ENCODE measurements around the gene SMARCA4.
A peak's percentile ranks its signal among the peaks of the same experiment; 100 is the strongest.

The SMARCA4 gene

DNA sequence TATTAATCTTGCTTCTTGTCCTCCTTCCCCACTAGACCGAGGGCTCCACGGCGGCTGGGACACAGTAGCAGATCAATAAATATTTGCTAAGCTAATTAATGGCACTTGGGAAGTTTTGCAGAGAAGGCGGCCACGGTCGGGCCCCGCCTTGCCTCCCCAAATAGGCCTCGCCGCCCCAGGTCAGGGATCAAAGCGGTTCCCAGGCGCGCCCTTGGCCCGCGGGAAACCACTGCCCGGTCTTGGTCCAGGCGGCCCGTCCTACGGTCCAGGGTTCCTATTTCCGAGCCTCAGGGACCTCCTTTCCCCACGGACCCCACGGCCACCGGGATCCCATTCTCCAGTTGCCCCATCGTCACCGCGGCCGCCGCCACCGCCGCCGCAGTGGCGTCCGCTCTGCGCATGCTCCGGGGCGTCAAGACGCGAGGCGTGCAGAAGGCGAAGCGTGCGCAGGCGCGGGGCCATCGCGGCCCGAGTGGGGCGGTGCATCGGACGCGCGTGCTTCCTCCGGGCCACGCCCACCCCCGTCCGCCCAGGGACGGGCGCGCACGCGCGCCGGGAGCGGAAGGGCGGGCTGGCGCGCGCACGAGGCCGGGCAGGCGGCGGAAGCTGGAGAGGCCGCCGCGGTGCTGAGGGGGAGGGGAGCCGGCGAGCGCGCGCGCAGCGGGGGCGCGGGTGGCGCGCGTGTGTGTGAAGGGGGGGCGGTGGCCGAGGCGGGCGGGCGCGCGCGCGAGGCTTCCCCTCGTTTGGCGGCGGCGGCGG lies at the start of gene SMARCA4:
Gene SMARCA4, plus strand, starts transcription at position 717 of the 759 bp plus-strand sequence. CDS start 23,122 bp downstream, outside the sequence.
- DNase-seq = peak; percentile 97

DNA sequence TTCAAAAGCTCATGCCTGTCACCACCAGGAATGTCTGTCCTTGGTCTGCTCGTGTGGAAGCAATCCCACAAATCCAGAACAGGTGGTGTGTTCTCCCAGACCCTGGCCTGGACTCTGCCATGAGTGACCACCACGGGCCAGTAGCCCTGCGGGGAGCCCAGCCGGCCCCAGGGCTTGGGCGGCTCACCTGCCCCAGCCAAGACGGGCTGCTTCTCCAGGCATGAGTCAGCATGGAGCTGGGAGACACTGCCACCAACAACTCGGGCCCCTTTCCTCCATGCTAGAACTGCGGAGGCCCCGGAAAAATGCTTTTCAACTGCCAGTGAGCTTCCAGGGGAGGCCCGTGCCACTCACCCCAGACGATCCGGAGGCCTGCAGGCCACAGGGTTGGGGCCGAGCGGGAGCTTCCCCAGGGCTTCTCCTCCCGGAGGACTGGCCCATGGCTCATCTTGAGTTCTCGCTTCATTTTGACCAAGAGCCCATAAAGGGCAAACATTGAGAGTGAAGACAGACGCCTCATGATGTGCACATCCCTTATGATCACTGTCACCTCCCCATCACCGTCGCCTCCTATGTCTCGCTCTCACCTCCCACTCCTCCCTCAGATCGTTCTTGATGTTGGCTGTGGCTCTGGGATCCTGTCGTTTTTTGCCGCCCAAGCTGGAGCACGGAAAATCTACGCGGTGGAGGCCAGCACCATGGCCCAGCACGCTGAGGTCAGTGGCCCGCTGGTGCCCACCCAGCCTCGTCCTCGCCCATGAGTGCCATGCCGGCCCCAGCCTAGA lies 49.1 kb upstream of the SMARCA4 start:
- DNase-seq = no peak

DNA sequence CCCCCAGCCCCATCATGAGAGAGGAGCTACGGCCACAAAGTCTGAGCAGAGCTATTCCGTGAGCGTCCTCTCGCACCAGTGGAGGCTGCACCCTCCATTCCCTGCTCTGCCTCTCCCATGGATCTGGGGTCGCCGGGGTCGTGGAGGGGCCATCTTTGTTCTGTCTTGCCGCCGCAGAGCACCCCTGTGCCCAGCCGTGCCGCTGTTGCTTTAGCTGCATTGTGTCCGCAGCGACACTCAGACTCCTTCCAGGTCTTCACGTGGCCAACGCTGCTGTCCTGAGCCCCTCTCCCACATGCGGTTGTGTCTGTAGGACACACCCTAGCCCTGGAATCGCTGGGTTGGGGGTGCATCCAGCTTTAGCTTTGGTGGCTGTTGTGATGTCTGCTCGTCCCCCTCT lies 48.2 kb upstream of the SMARCA4 start:
- no peak for DNase-seq

DNA sequence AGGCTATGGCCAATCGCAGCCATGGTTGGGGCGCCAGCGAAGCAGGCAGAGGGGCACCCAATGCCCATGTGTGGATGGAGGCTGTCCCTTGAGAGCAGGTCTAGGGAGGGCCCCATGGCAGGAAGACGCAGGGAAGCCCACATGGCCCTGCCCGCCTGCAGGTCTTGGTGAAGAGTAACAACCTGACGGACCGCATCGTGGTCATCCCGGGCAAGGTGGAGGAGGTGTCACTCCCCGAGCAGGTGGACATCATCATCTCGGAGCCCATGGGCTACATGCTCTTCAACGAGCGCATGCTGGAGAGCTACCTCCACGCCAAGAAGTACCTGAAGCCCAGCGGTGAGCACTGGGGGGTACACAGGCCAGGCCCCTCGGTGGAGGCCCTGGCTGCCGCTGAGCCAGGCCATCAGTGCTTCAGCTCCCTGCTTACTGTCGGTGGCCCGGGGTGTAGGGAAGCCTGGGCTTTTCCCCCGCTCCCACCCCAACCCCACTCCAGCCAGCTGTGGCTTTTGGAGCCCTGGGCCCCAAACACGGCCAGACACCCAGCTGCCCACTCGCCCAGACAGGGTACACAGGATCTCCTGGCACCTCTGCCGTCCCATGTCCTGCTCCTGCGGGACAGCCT lies 47.0 kb upstream of the SMARCA4 start:
- DNase-seq = no peak

DNA sequence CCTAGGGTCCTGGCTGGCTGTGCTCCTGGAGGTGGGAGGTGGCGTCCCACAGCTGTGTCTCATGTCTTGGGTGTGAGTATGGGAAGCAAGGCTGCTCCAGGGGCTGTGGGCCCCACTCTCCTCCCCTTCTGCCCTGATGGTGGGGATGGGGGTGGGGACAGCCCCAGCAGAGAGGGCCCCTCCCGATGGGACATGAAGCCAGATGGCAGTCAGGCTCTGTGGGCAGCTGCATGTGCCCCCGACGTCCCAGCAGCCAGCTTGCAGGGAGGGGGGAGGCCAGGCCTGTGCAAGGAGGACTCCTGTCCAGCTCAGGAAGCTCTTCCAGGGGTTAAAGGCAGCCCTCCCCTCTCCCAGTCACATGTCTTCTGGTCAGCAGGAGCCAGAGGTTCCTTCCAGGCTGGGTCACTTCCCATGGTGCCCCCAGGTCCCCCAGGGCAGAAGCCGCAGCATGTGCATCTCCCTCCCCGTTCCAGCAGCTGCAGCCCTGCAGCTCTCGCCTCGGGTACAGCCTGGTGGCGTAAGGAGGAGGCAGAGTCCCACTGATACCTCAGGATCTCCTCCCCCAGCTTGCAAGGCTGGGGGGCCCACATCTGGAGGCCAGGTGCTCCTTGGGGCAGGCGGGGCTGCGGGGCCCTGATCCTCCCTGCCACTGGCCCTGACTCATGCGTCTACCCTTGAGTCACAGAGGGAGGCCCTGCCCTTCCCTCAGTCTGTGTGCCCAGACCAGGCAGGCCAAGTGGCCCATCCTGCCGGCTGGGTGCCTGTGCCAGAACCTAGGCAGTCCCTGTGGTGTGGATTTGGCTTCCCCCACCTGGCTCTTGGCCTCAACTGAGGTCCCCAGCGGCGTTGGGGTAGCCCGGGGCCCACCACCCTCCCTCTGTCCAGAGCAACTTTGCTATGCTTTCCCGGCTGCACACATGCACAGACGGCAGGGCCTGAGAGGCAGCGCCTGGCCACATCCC lies 45.4 kb upstream of the SMARCA4 start:
- DNase-seq = no peak

GRCh38 chr19:10916602-10917001 lies 44.2 kb upstream of the SMARCA4 start:
- no peak for DNase-seq

DNA sequence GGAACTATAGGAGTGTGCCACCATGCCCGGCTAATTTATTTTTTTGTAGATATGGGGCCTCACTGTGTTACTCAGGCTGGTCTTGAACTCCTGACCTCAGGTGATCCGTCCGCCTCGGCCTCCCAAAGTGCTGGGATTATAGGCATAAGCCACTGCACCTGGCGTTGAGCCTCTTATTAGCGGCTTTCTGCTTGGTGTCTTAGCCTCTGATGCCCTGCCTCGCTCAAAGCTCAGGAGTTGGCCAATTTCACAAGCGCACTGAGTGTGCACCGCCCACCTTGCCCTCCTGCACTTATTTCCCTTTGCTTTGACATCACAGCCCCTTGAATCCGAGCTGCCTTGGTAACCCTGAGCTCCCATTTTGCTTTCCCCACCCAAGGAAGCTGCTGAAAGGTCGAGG lies 42.5 kb upstream of the SMARCA4 start:
- DNase-seq = no peak

GRCh38 chr19:10919352-10920287 lies 41.2 kb upstream of the SMARCA4 start:
- DNase-seq = no peak

GRCh38 chr19:10920288-10920655 lies 40.6 kb upstream of the SMARCA4 start:
- no peak for DNase-seq

- no peak for DNase-seq
These were observed 40.0 kb upstream of the SMARCA4 start for GRCh38 chr19:10920781-10921180.

- DNase-seq = no peak
These were observed 39.5 kb upstream of the SMARCA4 start for GRCh38 chr19:10921199-10921909.

GRCh38 chr19:10921910-10922637 lies 38.8 kb upstream of the SMARCA4 start:
- no peak for DNase-seq

DNA sequence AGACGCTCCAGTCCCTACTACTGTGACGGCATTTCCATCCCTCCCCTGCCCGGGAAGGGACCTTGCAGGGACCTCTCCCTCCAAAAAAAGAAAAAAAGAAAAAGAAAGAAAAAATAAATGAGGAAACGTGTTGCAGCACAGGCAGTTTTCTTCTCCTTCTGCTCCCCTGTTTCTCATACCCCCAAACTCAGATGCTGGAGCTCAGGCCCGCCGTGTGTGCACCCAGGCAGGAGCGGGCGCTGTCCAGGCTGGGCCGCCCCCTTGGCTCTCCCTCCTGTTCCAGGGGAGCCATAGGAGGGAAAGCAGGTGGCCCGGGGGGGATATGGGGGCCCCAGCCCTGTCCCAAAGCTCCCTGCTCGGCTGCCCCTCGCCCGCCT lies 38.2 kb upstream of the SMARCA4 start:
- no peak for DNase-seq

- DNase-seq = no peak
These were observed 37.3 kb upstream of the SMARCA4 start for GRCh38 chr19:10923260-10924112.

DNA sequence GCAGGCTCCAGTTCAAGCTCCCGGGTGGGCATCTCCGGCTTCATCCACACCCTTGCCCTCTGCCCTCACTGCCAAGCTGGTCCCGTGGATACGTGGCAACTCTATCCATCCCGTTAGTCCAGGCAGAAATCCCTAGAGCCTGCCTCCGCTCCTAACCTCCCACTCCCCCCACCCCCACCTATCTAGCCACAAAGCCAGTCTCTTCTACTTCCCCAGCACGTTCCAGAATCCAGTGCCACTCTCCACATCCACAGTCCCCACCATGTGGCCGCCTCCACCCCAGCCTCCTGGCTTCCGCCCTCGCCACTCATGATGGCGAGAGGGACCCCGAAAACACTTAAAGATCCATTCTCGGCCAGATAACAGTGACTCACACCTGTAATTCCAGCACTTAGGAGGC lies 36.2 kb upstream of the SMARCA4 start:
- no peak for DNase-seq

GRCh38 chr19:10927730-10928562 lies 32.9 kb upstream of the SMARCA4 start:
- DNase-seq = peak; percentile 9

- peak; percentile 96 for DNase-seq
These were observed 32.0 kb upstream of the SMARCA4 start, which contains the start of the genes TIMM29 and YIPF2 for GRCh38 chr19:10928563-10929401. TIMM29 (plus strand) TSS chr19:10928811; CDS start chr19:10928823, 12 bp downstream. YIPF2 (minus strand) TSS chr19:10928639; CDS start chr19:10928410, 229 bp downstream.

All from CD4-positive, alpha-beta T cell treated with Interleukin-21 for 1 hour (primary cell).